Dermis blood vessel endothelial cell (primary cell): ENCODE results near the gene TMOD1. TPM values are rescaled to one million over a fixed set of nuclear protein-coding genes. Genes with fewer than 3 reads are reported as not detected.

ENCODE experiments used
- DNase-seq: peaks from one replicate; pipeline ENCODE4 v3.0.0; 2010
- total RNA-seq: library from RNA; depleted of rRNA; stranded (reverse); fragments of >200 nt; gene quantifications from 2 replicates; pipeline ENCODE4 v1.2.3, GENCODE V29; 2014

The TMOD1 gene
- total RNA-seq, 1 donor from 2014 or later, result 3.7 TPM

- no peak for DNase-seq
Measured at GRCh38 chr9:97500263-97500662, 1.2 kb upstream of the TMOD1 start.

DNA sequence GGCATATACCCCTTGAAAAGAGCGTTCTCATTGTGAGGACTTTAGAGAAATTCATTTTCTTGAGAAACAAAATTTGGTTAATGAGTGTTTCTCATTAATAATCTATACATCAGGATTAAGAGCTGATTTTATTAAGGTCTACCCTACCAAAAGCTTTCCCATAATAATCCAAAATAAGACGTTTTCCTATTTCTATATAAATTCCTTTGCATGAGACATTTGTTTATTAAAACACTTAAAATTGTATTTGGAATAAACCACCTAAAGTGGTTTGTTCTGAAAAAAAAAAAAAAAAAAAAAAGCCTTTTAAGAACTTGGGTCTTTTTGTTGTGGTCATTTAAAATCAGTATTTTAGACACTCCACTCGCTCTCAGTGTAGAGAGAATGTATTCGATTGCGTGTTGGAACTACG lies 695 bp upstream of the TMOD1 start:
- DNase-seq, result no peak

- peak; percentile 23 for DNase-seq
Measured at GRCh38 chr9:97501972-97502221, 431 bp downstream of the TMOD1 start.

DNA sequence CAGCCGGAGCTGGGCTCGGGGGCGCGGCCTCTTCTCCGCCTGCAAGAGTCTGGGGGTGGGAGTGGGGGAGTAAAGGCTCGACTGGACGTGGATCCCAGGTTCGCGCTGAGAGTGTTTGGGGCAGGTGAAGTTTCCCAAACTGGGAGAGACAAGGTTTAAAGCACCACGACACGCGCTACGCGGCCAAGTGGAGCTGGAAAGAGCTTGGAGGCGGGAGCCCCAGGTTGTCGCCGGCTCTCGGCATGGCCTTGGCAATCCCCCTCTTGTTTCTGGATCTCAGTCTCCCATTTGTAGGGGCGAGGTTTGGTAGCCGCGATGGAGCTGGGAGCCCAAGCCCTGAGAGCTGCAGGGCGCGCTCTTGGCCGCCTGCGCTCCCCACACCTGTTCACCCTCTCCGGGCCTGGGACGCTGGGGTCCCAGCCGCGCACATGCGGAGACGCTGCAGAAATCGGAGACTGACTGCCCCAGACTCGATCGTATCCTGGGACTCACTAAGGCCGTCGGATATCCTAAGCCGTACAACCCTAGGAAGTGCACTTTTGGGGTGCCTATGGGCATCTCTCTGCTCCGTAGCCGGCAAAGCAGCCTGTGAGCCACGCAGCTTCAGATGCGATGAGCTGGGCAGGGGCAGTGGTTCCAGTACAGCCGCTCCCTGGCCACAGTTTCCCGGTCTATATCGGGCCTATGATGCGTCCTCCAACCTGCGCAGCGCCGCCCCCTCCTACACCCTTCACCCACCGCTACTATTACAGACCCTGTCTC lies 937 bp downstream of the TMOD1 start:
- DNase-seq, result peak; percentile 32

GRCh38 chr9:97502984-97503861 lies 1.8 kb downstream of the TMOD1 start:
- peak; percentile 22 for DNase-seq

DNA sequence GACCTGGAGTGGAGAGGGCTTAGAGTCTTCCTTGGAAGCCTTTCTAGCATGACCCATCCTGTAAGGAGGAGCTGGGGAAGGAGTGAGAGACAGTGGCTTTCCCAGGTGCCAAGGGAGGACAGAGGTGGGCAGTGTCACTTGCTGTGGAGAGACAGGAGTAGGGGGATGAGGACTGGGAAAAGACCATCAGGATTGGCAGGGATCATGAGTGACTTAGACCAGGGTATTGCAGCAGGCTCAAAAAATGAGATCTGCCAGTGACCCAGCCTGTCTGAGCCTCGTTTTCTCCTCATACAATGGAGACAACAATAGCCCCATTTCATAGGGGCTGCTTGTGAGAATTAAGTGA lies 2.4 kb downstream of the TMOD1 start:
- DNase-seq, result no peak

DNA sequence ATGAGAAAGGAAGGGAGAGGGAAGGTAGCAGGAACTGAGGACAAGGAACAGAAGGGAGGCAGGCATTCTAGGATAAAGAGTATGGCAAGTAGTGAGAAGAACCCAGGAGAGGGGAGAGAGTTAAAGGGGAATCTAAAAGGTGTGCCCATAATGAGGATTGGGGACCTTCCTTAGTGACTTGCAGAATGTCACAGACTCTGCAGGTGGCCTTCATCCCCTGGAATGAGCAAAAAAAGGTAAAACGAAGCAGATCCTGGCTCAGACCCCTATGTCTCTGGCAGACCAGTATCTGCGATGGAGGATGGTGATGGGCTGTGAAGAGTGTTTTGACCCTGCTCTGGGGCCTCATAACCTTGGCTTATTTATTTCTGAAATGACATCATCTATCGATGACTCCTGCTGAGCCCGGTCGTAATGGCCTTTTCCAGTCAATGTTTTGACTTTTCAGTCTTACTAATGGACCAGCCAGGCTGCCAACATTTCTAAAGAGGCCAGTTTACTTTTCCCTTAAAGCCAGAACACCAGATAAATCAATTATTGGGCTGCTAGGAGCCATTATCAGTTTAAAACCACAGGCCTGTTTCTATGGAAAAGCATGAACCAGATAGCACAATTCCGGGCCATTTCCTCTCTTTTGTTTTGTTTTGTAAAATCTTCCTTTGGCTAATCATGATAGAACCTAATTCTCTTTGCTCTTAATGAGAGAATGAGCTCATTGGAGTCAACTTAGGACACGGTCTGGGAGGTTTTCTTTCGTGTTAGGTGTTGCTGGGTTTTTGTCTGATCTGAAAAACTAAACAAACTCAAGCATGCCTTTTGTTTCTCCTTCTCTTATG lies 3.1 kb downstream of the TMOD1 start:
- DNase-seq, result peak; percentile 48

- DNase-seq, result no peak
Measured at GRCh38 chr9:97505845-97506244, 4.4 kb downstream of the TMOD1 start.

GRCh38 chr9:97506306-97506705 lies 4.8 kb downstream of the TMOD1 start:
- DNase-seq, result no peak

DNA sequence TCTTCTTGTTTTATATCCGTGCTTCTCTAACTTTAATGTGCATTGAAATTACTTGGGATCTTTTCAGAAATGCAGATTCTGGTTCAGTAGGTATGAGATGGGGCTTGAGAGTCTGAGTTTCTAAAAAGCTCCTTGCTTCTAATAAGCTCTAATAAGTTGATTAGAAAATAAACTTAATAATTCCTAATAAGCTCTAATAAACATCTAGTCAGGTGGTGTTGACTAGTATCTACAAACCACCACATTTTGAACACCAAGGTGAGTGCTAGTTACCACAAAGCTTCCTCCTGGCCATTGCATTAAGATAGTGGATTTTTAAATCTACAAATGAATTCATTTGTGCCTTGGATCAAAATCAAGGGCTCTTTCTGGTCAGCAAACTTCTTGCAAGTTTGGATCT lies 5.3 kb downstream of the TMOD1 start:
- no peak for DNase-seq

- no peak for DNase-seq
Measured at GRCh38 chr9:97507428-97507984, 6.0 kb downstream of the TMOD1 start.

- no peak for DNase-seq
Measured at GRCh38 chr9:97508852-97509251, 7.4 kb downstream of the TMOD1 start.

GRCh38 chr9:97510797-97511654 lies 9.6 kb downstream of the TMOD1 start:
- DNase-seq, result peak; percentile 95

GRCh38 chr9:97511655-97512427 lies 10.4 kb downstream of the TMOD1 start:
- peak; percentile 50 for DNase-seq

GRCh38 chr9:97512966-97513560 lies 11.6 kb downstream of the TMOD1 start:
- no peak for DNase-seq

GRCh38 chr9:97514531-97514930 lies 13.1 kb downstream of the TMOD1 start:
- peak; percentile 56 for DNase-seq

DNA sequence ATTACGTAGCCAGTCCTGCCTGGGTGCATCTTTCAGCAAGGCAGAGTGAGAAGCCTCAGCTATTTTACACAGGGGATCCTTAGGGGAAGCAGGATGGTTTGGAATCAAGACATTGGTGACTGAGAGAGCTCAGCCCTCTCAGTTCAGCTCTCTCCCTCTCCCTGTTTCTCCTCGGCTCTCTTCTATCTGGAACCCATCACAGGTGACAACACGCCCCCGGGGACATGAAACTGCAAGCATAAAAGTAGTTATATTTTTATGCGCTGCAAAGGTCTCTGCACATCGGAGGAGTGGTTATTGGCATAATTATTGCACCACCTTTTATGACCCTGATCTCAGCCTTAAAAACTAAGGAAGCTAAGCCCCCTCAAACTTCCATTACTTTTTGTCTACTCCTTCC lies 14.2 kb downstream of the TMOD1 start:
- DNase-seq, result no peak

DNA sequence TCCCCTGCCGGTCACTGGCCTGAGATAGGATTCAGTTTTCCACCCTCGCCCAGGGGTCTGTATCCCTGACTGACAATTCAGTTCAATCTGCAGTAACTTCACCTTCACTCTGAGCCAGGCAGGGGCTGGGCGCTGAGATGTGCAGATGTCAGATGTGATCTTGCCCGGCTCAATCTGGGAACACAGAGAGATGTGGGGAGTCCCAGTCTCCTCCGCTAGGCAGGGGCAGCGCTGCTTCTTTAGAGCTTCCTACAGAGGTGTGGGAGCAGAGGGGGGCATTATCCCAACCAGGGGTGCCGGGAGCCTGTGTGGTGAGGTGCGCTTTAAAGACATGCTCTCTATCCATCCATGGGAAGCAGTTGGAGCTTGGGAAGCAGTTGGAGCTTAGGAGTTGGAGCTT lies 14.6 kb downstream of the TMOD1 start:
- no peak for DNase-seq

- DNase-seq, result no peak
Measured at GRCh38 chr9:97517331-97518089, 16.0 kb downstream of the TMOD1 start.
